Activated CD8-positive, alpha-beta T cell treated with anti-CD3 and anti-CD28 coated beads, Interleukin-2, amount 10 ng/mL, durations not matched to agents 7 days and 5 days (primary cell): ENCODE results near the gene MPP3. TPM values are rescaled to one million over a fixed set of nuclear protein-coding genes. Genes with fewer than 3 reads are reported as not detected.

Experiments
- ATAC-seq: fragments of 150-1000 bp; cut with Tn5 transposase; one replicate; pipeline ENCODE4 v1.10.0; 2021; ENCODE audit warnings: moderate library complexity
- CTCF ChIA-PET: fragments of 350-600 bp; sonication (Branson Sonifier 250); formaldehyde crosslinking; loops from one replicate; lab custom pipeline; 2021; ENCODE audit warnings: antibody characterized with exemption; lab: Charles Lee
- POLR2A ChIA-PET: fragments of 350-600 bp; sonication (Branson Sonifier 250); formaldehyde crosslinking; loops from one replicate; lab custom pipeline; 2021; ENCODE audit warnings: antibody characterized with exemption; lab: Charles Lee
- DNase-seq: peaks from one replicate; pipeline ENCODE4 v3.0.0-alpha.2; 2020
- H3K27ac Mint-ChIP-seq: one replicate; pipeline ENCODE4 v1.8.0; 2021; ENCODE audit warnings: mild to moderate bottlenecking, mixed read lengths
- H3K27me3 Mint-ChIP-seq: one replicate; pipeline ENCODE4 v1.8.0; 2021; ENCODE audit warnings: low read depth, mixed read lengths
- H3K36me3 Mint-ChIP-seq: one replicate; pipeline ENCODE4 v1.8.0; 2021; ENCODE audit warnings: low read depth, mixed read lengths
- H3K4me1 Mint-ChIP-seq: one replicate; pipeline ENCODE4 v1.8.0; 2021; ENCODE audit warnings: low read depth, mixed read lengths
- H3K4me3 Mint-ChIP-seq: one replicate; pipeline ENCODE4 v1.8.0; 2021; ENCODE audit warnings: mild to moderate bottlenecking, mixed read lengths
- H3K9me3 Mint-ChIP-seq: one replicate; pipeline ENCODE4 v1.8.0; 2022; ENCODE audit warnings: mixed read lengths; ENCODE audit not compliant: insufficient read depth
- total RNA-seq, 2 experiments: library from RNA; stranded (reverse); gene quantifications; one replicate each; pipeline ENCODE4 v1.2.3, GENCODE V29; 2021

MPP3 gene
- total RNA-seq, 2 experiments from 2014 or later = not detected

DNA sequence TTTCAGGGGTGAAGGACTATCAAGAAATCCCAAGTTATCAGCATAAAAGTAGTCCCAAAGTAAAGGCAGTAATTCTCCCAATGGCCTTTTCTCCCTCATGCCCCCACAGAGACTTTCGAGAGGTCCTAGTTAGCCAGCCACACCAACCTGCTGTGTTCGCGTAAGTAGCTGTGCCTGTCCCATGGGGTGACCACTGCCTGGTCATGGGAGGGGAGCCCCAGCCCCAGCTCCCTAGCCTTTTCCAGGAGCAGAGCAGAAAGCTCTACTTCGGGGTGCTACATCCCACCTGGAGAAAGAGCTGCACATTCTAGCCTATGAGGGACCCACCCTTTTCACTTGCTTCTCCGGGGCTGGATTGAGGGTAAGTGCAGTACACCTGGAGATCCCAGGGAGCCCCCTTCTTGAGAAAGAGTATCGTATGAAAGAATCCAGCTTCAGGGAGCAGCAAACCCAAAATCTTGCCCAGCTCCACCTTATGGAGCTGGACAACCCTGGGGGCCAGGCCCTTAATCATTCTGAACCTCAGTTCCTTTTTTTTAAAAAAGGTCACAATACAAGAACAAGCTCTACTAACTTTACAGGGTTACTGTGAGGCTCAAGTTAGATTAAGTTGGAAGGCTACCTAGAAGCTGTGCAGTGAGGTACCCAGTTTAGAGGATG lies 65.8 kb downstream of the MPP3 start:
- CTCF ChIA-PET = interaction anchor here (0.6 to 17.0 kb wide), 31 partner anchors 10 to 369 kb away, joined by 3 to 607 read pairs (median 5); partner anchors contain the start of genes ARL4D, CD300LG, CFAP97D1 and DHX8
- Mint-ChIP-seq H3K27ac (no peak overlapping the region), H3K9me3 (no peaks in the 10 kb centered on the region), H3K4me1 (no peaks in the 10 kb centered on the region), H3K4me3 (no peak overlapping the region), H3K27me3 (peaks cover 7% of the 10 kb centered on the region), H3K36me3 (no peaks in the 10 kb centered on the region)
- DNase-seq = no peak
- no peak for ATAC-seq
- POLR2A ChIA-PET = interaction anchor here (0.7 kb wide), 1 partner anchor 198 kb away, joined by 3 read pairs; no protein-coding TSS in a partner anchor

- ChIA-PET POLR2A (no interaction called here), CTCF (interaction anchor here (0.6 to 17.0 kb wide), 53 partner anchors 8 to 368 kb away, joined by 3 to 607 read pairs (median 5); partner anchors contain the start of genes ARL4D, CD300LG, CFAP97D1 and DHX8)
- no peak overlapping the region for H3K27ac Mint-ChIP-seq
- no peak overlapping the region for H3K4me3 Mint-ChIP-seq
- H3K9me3 Mint-ChIP-seq = no peaks in the 10 kb centered on the region
- peaks cover 7% of the 10 kb centered on the region for H3K27me3 Mint-ChIP-seq
- H3K4me1 Mint-ChIP-seq = no peaks in the 10 kb centered on the region
- no peaks in the 10 kb centered on the region for H3K36me3 Mint-ChIP-seq
- peak; percentile 58 for DNase-seq
- ATAC-seq = no peak
Measured at GRCh38 chr17:43766413-43767052, 66.4 kb downstream of the MPP3 start.

GRCh38 chr17:43760254-43760852 lies 72.6 kb downstream of the MPP3 start:
- no peak overlapping the region for H3K27ac Mint-ChIP-seq
- ATAC-seq (peak; percentile 95), DNase-seq (peak; percentile 94)
- no peaks in the 10 kb centered on the region for H3K36me3 Mint-ChIP-seq
- peaks cover 2% of the 10 kb centered on the region for H3K4me1 Mint-ChIP-seq
- ChIA-PET POLR2A (no interaction called here), CTCF (interaction anchor here (0.6 to 17.0 kb wide), 22 partner anchors 9 to 393 kb away, joined by 3 to 607 read pairs (median 4); partner anchors contain the start of gene DUSP3)
- H3K4me3 Mint-ChIP-seq = no peak overlapping the region
- H3K27me3 Mint-ChIP-seq = peaks cover 24% of the 10 kb centered on the region
- H3K9me3 Mint-ChIP-seq = no peaks in the 10 kb centered on the region

DNA sequence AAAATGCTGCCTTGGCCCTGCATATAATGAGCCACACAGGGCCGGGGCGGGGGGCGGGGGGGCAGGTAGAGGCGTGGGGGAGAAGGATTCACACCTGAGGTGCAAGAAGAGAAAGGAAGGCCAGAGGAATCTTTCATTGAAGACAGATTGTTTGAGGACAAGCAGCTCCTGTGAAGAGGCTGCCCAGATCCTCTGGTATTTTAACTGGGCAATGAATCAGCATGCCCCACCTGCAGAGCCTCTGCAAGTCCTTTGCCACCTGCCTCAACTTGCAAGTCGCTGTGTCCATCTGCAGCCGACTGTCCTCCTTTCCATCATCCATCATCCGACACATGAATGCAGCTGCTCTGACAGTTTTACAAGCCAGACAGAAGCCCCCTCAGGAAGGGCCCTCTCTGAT lies 73.1 kb downstream of the MPP3 start:
- ATAC-seq (no peak), DNase-seq (no peak)
- ChIA-PET CTCF (interaction anchor here (0.9 to 17.0 kb wide), 14 partner anchors 11 to 276 kb away, joined by 3 to 607 read pairs (median 6); partner anchors contain the start of genes DHX8 and DUSP3), POLR2A (no interaction called here)
- Mint-ChIP-seq H3K4me1 (peaks cover 2% of the 10 kb centered on the region), H3K36me3 (no peaks in the 10 kb centered on the region), H3K27me3 (peaks cover 21% of the 10 kb centered on the region), H3K4me3 (no peak overlapping the region), H3K27ac (no peak overlapping the region), H3K9me3 (no peaks in the 10 kb centered on the region)

DNA sequence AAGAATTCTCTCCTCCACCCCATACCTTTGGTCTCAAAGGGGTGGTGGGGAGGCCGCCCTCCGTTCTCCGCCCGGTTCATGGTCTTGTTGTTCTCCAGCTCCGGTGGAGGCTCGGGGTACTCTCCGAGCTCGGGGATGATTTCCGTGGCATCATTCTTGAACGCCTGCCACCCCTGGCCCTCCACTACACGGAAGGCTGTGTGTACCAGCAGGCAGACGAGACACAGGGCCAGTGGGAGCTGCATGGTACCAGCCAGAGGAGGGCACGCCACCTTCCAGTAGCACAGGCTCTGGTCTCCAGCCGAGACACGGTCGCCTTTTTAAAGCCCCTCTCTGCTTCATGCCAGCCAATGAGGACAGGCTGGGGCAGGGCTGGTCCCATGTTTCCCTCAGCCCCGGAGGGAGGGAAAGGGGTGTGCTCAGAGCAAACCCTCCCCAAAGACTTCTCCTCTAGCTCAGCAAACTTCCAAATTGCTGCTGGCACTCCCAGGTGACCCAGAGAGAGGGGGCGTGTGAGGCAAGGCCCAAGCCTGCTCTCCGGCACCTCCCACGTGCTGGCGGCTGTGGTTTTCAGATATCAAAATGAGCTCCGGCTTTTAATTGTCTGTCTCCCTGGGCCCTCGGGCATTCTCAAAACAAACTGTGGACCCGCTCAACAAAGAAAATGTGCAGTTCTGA lies 74.3 kb downstream of the MPP3 start, which contains the start of gene SOST:
TSS of gene SOST (minus strand) at position 295 of the 678 bp plus-strand sequence. CDS start at position 245, 50 bp downstream.
- Mint-ChIP-seq H3K9me3 (no peaks in the 10 kb centered on the region), H3K4me3 (no peak within 1 kb of the TSS), H3K4me1 (peaks cover 13% of the 10 kb centered on the region), H3K36me3 (no peaks in the 10 kb centered on the region), H3K27ac (no peak within 1 kb of the TSS), H3K27me3 (peaks cover 28% of the 10 kb centered on the region)
- DNase-seq (no peak), ATAC-seq (no peak)
- ChIA-PET POLR2A (no interaction called here), CTCF (interaction anchor here (0.6 to 17.0 kb wide), 9 partner anchors 8 to 275 kb away, joined by 3 to 607 read pairs (median 7); partner anchors contain the start of genes CFAP97D1 and DHX8)

DNA sequence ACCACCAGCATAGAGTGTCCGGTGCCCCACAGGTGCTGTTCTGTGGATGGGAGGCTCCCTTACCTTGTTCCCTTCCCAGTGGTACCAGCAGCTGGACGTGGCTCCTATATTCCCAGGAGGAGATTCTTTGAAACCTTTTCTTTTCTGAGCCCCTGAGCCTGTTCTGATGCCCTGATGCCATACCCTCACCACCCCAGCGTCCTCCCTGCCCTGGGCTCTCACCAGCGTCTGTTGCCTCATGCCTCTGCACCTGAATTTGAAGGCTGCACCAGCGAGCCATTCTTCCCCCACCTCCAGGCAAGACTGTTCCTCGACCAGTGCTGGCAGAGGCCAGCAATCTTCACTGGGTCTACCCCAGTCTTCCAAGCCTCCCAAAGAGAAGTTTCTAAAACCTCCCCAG lies 74.9 kb downstream of the MPP3 start:
- ChIA-PET CTCF (interaction anchor here (1.5 to 17.0 kb wide), 5 partner anchors 9 to 182 kb away, joined by 7 to 607 read pairs (median 23); no protein-coding TSS in a partner anchor), POLR2A (no interaction called here)
- Mint-ChIP-seq H3K4me1 (peaks cover 19% of the 10 kb centered on the region), H3K9me3 (no peaks in the 10 kb centered on the region), H3K27me3 (peaks cover 31% of the 10 kb centered on the region), H3K4me3 (no peak overlapping the region), H3K36me3 (no peaks in the 10 kb centered on the region), H3K27ac (no peak overlapping the region)
- no peak for DNase-seq
- ATAC-seq = no peak

- ChIA-PET POLR2A (no interaction called here), CTCF (interaction anchor here (1.5 to 17.0 kb wide), 3 partner anchors 10 to 181 kb away, joined by 7 to 607 read pairs (median 43); no protein-coding TSS in a partner anchor)
- Mint-ChIP-seq H3K27me3 (peaks cover 38% of the 10 kb centered on the region), H3K27ac (no peak overlapping the region), H3K9me3 (no peaks in the 10 kb centered on the region), H3K36me3 (no peaks in the 10 kb centered on the region), H3K4me1 (peaks cover 24% of the 10 kb centered on the region), H3K4me3 (no peak overlapping the region)
- DNase-seq (no peak), ATAC-seq (no peak)
Measured at GRCh38 chr17:43757171-43757660, 75.7 kb downstream of the MPP3 start.

DNA sequence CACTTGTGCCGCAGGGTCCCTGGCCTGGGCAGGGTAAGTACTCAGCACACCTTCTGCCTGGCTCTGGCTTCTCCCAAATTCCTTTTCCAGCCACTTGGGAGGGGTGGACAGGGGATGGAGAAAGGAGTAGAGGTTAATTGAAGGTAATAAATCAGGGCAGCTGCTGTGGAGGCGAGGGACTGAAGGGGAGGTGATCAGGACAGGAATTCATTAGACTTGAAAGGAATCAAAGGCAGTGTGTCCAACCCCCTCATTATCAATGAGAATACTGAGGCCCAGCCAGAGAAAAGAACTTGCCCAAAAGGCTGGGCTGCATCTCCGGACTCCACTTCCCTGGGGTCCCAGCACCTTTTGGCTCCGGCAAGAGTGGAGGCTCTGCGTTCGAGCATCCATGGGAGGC lies 76.7 kb downstream of the MPP3 start:
- no peak for DNase-seq
- ATAC-seq = no peak
- H3K9me3 Mint-ChIP-seq = no peaks in the 10 kb centered on the region
- no peak overlapping the region for H3K4me3 Mint-ChIP-seq
- POLR2A ChIA-PET = no interaction called here
- H3K4me1 Mint-ChIP-seq = peaks cover 24% of the 10 kb centered on the region
- H3K36me3 Mint-ChIP-seq = no peaks in the 10 kb centered on the region
- CTCF ChIA-PET = interaction anchor here (2.0 to 17.0 kb wide), 2 partner anchors 10 to 57 kb away, joined by 16 to 607 read pairs; no protein-coding TSS in a partner anchor
- peaks cover 38% of the 10 kb centered on the region for H3K27me3 Mint-ChIP-seq
- no peak overlapping the region for H3K27ac Mint-ChIP-seq

DNA sequence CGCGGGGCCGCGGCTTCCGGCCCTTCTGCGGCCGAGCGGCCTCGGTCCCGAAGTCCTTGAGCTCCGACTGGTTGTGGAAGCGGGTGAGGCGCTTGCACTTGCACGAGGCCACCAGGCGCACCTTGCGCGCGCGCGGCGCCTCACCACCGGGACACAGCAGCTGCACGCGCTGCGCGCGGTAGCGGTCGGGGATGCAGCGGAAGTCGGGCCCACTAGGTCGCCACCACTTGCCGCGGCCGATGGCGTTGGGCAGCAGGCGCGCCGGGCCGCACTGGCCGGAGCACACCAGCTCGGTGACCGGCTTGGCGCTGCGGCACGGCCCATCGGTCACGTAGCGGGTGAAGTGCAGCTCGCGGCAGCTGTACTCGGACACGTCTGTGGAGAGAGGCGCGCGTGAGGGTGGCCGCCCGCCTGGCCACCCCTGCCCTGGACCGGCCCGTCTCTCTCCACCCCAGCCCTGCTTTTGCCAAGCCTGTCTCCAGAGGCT lies 77.5 kb downstream of the MPP3 start:
- peaks cover 38% of the 10 kb centered on the region for H3K27me3 Mint-ChIP-seq
- DNase-seq = peak; percentile 52
- H3K4me1 Mint-ChIP-seq = peaks cover 24% of the 10 kb centered on the region
- H3K27ac Mint-ChIP-seq = no peak overlapping the region
- no peak overlapping the region for H3K4me3 Mint-ChIP-seq
- ATAC-seq = peak; percentile 52
- ChIA-PET POLR2A (no interaction called here), CTCF (interaction anchor here (2.0 to 17.0 kb wide), 2 partner anchors 11 to 56 kb away, joined by 16 to 607 read pairs; no protein-coding TSS in a partner anchor)
- no peaks in the 10 kb centered on the region for H3K9me3 Mint-ChIP-seq
- no peaks in the 10 kb centered on the region for H3K36me3 Mint-ChIP-seq

- ChIA-PET CTCF (interaction anchor here (2.0 to 17.0 kb wide), 2 partner anchors 12 to 55 kb away, joined by 16 to 607 read pairs; no protein-coding TSS in a partner anchor), POLR2A (no interaction called here)
- H3K9me3 Mint-ChIP-seq = no peaks in the 10 kb centered on the region
- H3K4me3 Mint-ChIP-seq = no peak overlapping the region
- peaks cover 23% of the 10 kb centered on the region for H3K4me1 Mint-ChIP-seq
- H3K27ac Mint-ChIP-seq = no peak overlapping the region
- no peaks in the 10 kb centered on the region for H3K36me3 Mint-ChIP-seq
- DNase-seq (no peak), ATAC-seq (no peak)
- peaks cover 36% of the 10 kb centered on the region for H3K27me3 Mint-ChIP-seq
Measured at GRCh38 chr17:43754947-43755346, 78.0 kb downstream of the MPP3 start.
